Measurements from ENCODE around the gene FAF1. TPM values are rescaled to one million over a fixed set of nuclear protein-coding genes. Genes with fewer than 3 reads are reported as not detected.
A peak's percentile ranks its signal among the peaks of the same experiment; 100 is the strongest.
"Not testable (repeated sequence)": the region's sequence is repeated elsewhere in the genome, so short reads cannot be mapped to it uniquely, and the experiment has no call there.

Gene FAF1
- 100 to 1,000 TPM in 1 of 4 donors, 10 to 100 TPM in 3; 72.0 to 107 (median 92.0) TPM for total RNA-seq

- H3K27ac ChIP-seq, result peak within 1 kb of the TSS; percentile 90 to 97 (median 94)
- no peaks in the 10 kb centered on the region for H3K27me3 ChIP-seq
- in situ Hi-C loops (cut with MboI; ENCODE audit: low sequenced_read_pairs in 4 of 4), result no loop called here
- TF ChIP-seq POLR2A (IDR thresholded peaks at IDR 0.05), result peak; percentile 92 to 96
- peak; percentile 3 to 64 (median 50) for TF ChIP-seq CTCF (IDR thresholded peaks at IDR 0.05 in 4 of 5, conservative IDR thresholded peaks at IDR 0.05 in 1 of 5)
- ATAC-seq, result peak; percentile 92 to 94
- peak; percentile 94 to 98 for DNase-seq
- no peaks in the 10 kb centered on the region for H3K9me3 ChIP-seq
- peaks cover 7 to 31% of the 10 kb centered on the region in 2 donors for H3K4me1 ChIP-seq
- H3K4me3 ChIP-seq, result peak within 1 kb of the TSS; percentile 62 to 89 (median 78)
- intact Hi-C loops (cut with DNase I; ENCODE audit: low total_unique reads), result loop anchor here (1.0 to 10.0 kb wide), 3 partner anchors 8 to 555 kb away; partner anchors contain the start of gene EPS15
- H3K36me3 ChIP-seq, result no peaks in the 10 kb centered on the region
These were observed at the start of gene FAF1 for GRCh38 chr1:50959913-50960844. TSS of gene FAF1 (minus strand) at chr1:50960267. CDS start at chr1:50959811, 456 bp downstream.

GRCh38 chr1:51009381-51009780 is 49.3 kb upstream of the FAF1 start:
- DNase-seq (no peak), ATAC-seq (no peak)
- Histone ChIP-seq H3K27me3 (no peaks in the 10 kb centered on the region), H3K36me3 (no peaks in the 10 kb centered on the region), H3K27ac (no peak overlapping the region), H3K4me1 (no peaks in the 10 kb centered on the region), H3K4me3 (no peak overlapping the region), H3K9me3 (no peaks in the 10 kb centered on the region)
- in situ Hi-C loops (cut with MboI; ENCODE audit: low sequenced_read_pairs in 4 of 4) (no loop called here), intact Hi-C loops (cut with DNase I; ENCODE audit: low total_unique reads) (loop anchor here (10.0 kb wide), 1 partner anchor 85 kb away; no protein-coding TSS in a partner anchor)
- TF ChIP-seq POLR2A (IDR thresholded peaks at IDR 0.05) (no peak), CTCF (IDR thresholded peaks at IDR 0.05 in 4 of 5, conservative IDR thresholded peaks at IDR 0.05 in 1 of 5) (no peak)

- intact Hi-C loops (cut with DNase I; ENCODE audit: low total_unique reads), result loop anchor here (10.0 kb wide), 1 partner anchor 81 kb away; no protein-coding TSS in a partner anchor
- in situ Hi-C loops (cut with MboI; ENCODE audit: low sequenced_read_pairs in 4 of 4); H3K36me3 ChIP-seq; H3K4me3 ChIP-seq; ATAC-seq; H3K4me1 ChIP-seq; H3K27ac ChIP-seq; DNase-seq; H3K9me3 ChIP-seq; H3K27me3 ChIP-seq: not testable (repeated sequence)
These were observed 45.5 kb upstream of the FAF1 start for GRCh38 chr1:51005549-51005948.

- Histone ChIP-seq H3K4me3 (no peak overlapping the region), H3K27me3 (no peaks in the 10 kb centered on the region), H3K36me3 (no peaks in the 10 kb centered on the region), H3K27ac (no peak overlapping the region), H3K9me3 (no peaks in the 10 kb centered on the region), H3K4me1 (no peaks in the 10 kb centered on the region)
- DNase-seq (no peak), ATAC-seq (no peak)
- no peak for TF ChIP-seq CTCF (IDR thresholded peaks at IDR 0.05 in 4 of 5, conservative IDR thresholded peaks at IDR 0.05 in 1 of 5)
- TF ChIP-seq POLR2A (IDR thresholded peaks at IDR 0.05), result no peak
- in situ Hi-C loops (cut with MboI; ENCODE audit: low sequenced_read_pairs in 4 of 4), result no loop called here
- intact Hi-C loops (cut with DNase I; ENCODE audit: low total_unique reads), result loop anchor here (10.0 kb wide), 1 partner anchor 78 kb away; no protein-coding TSS in a partner anchor
These were observed 42.4 kb upstream of the FAF1 start for GRCh38 chr1:51002516-51002915.

GRCh38 chr1:51000651-51001050 is 40.6 kb upstream of the FAF1 start:
- Histone ChIP-seq H3K27ac (no peak overlapping the region), H3K9me3 (no peaks in the 10 kb centered on the region), H3K36me3 (no peaks in the 10 kb centered on the region), H3K4me1 (no peaks in the 10 kb centered on the region), H3K27me3 (no peaks in the 10 kb centered on the region), H3K4me3 (no peak overlapping the region)
- DNase-seq (no peak), ATAC-seq (no peak)
- in situ Hi-C loops (cut with MboI; ENCODE audit: low sequenced_read_pairs in 4 of 4) (no loop called here), intact Hi-C loops (cut with DNase I; ENCODE audit: low total_unique reads) (loop anchor here (10.0 kb wide), 1 partner anchor 76 kb away; no protein-coding TSS in a partner anchor)
- TF ChIP-seq POLR2A (IDR thresholded peaks at IDR 0.05), result no peak
- TF ChIP-seq CTCF (IDR thresholded peaks at IDR 0.05 in 4 of 5, conservative IDR thresholded peaks at IDR 0.05 in 1 of 5), result no peak
